Subcutaneous adipose tissue (tissue), 4 donors: ENCODE measurements around the gene ASAH2B. TPM values are rescaled to one million over a fixed set of nuclear protein-coding genes. Genes with fewer than 3 reads are reported as not detected.

Source experiments
- total RNA-seq, 4 donors: library from RNA; depleted of rRNA; stranded (reverse); fragments of >200 nt; gene quantifications; one replicate each; pipeline ENCODE4 v1.1.0, GENCODE V29; 2016
- TF ChIP-seq, protein P1 (sequence below): fragments of 450-650 bp; IDR thresholded peaks from one replicate; pipeline ENCODE4 v1.5.1; 2016; ENCODE audit warnings: low read depth, mild to moderate bottlenecking, control low read depth, antibody characterized with exemption, moderate library complexity

The ASAH2B gene
- total RNA-seq = 1 to 10 TPM in 3 of 4 donors, under 1 TPM in 1; 0.98 to 2.6 (median 1.1) TPM

DNA sequence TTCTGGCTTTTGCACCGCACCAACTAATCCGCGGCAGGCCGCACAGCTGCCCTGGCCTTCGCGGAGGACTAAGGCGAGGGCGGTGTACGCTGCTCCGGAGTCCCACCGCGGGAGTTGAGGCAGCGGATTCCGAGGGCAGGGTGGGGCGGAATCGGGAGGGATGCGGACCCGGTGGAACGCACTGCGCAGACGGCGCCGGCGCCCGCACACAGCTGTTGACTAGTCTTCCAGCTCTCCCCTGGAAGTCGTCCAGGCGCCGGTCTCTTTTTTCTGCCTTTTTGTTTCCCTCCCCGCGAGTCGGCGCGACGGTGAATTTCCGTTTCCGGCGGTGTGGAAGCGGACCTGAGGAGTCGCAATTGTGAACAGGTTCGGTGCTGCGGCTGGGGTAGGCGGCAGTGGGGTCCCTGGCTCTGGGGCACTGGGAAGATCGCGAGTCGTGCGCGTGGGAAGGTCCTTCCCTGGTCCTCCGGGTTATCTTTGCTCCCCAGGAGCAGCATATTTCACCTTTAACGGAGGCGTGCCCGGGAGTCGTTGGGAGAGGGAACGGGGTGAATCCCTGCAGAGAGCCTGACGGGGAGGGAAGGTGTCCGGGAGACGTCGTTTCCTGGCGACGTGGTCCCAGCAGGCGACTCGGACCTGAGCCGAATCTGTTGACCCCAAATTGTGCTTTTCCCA is at the start of gene ASAH2B:
Gene ASAH2B (plus strand): TSS at position 319 of the 675 bp plus-strand sequence. CDS start 5,195 bp downstream, outside the sequence.
- TF ChIP-seq, protein P1, sequence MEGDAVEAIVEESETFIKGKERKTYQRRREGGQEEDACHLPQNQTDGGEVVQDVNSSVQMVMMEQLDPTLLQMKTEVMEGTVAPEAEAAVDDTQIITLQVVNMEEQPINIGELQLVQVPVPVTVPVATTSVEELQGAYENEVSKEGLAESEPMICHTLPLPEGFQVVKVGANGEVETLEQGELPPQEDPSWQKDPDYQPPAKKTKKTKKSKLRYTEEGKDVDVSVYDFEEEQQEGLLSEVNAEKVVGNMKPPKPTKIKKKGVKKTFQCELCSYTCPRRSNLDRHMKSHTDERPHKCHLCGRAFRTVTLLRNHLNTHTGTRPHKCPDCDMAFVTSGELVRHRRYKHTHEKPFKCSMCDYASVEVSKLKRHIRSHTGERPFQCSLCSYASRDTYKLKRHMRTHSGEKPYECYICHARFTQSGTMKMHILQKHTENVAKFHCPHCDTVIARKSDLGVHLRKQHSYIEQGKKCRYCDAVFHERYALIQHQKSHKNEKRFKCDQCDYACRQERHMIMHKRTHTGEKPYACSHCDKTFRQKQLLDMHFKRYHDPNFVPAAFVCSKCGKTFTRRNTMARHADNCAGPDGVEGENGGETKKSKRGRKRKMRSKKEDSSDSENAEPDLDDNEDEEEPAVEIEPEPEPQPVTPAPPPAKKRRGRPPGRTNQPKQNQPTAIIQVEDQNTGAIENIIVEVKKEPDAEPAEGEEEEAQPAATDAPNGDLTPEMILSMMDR = no peak

DNA sequence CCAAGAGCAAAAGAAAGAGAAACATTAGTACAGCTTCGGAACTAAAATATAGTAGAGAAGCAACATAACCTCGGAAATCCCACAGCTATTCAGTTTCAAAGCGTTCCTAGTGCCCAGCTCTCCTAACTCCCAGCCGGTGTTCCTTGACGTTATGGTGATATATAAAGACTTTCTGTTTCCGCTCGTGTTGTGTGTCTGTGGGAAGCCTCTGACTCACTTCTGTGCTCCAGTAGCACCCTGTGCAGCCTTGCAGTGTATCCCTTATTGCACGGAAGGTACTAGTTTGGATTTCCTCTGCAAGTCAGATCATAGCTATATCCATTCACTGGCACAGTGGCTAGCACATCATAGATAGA is 535 bp downstream of the ASAH2B start:
- TF ChIP-seq, protein P1 = no peak

DNA sequence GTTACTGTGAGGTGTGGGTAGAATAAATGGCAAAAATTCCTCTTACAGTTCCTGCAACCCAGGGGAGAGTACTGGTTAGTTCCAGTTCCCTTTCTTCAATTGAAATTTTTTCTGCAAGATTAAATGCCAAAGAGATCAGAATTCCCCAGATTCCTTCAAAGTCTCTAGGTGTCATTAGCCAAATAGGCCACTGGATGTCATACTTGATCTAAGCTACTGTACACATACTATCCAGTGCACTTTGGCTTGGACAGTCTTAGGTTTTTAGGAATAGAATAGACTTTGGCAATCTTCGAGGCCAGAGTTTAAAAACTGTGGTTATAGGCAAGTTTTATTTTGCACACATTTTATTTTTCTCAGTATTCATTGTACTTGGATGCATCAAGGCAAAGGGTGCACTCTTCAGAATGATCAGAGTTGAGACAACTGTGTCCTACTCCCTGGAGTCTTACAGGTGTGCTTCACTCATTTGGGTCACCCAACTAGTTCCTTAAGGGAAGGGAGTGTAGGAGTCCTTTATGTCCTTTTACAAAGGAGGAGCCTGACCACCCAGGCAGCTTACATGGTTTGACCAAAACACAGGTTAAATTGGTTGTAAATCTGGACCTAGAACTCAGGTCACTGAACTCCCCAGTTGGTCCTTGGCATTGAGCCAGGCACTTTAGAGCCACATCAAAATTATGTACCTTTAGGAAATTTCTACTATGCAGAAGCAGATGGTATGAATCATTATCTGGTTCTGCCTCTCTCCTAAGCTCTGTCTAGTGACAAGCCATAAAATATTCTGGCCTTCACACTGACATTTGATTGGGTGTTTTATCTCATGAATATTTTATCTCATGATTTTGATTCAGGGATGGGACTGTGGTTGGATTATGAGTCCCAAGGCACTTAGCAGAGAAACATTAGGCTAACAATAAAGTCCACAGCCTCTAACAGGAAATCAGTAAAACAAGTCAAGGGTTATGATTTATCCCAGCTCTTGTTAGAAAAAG is 49.5 kb downstream of the ASAH2B start:
- TF ChIP-seq, protein P1 = no peak

DNA sequence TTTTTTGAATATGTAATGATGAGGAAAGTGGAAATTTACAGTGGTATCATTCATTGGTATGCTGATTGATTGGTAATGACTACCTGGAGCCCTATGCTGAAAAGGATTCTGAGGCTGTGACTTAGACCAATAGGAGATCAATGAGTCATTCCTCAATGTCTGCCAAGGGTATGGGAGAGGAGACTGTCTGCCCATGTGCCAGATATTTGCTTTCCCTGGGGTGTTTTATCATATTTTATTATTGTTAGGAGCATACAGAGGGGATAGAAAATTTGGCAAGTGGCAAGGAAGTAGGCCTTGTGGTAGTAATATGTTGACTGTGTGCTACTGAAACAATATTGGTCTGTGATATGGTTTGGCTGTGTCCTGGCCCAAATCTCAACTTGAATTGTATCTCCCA is 54.8 kb downstream of the ASAH2B start:
- TF ChIP-seq, protein P1 = no peak

DNA sequence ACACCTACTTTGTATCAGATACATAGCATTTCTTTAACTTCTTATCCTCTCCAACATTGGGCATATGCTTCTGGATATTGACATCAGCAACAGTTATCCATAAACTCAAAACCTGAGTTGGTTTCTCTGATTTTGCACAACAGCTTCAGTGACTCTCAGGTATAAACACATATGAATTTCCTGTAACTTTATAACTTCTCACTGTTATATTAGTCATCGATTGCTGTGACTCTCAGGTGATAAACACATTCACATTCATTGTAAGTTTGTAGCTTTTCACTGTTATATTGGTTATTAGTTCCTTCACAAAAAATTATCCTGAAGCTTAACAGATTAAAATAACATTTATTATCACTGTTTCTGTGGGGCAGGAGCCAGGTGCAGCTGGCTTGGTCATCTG is 57.0 kb downstream of the ASAH2B start:
- TF ChIP-seq, protein P1 = no peak

DNA sequence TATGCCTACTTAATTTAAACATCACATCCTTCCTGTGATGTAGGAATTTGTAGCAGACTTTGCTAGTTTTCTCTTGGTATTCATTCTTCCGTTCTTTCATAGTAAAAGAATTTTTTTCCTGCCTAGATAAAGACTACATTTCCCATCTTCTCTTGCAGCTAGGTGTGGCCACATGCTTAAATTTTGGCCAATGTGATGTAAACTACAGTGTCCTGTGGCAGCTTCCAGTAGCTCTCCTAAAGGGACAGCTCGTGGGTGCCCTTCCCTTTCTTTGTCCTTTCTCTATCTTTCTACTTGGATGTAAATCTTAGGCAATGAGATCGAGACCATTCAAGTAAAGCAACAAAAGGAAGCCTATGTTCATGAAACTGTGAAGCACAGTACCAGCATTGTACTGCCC is 58.6 kb downstream of the ASAH2B start:
- TF ChIP-seq, protein P1 = no peak

DNA sequence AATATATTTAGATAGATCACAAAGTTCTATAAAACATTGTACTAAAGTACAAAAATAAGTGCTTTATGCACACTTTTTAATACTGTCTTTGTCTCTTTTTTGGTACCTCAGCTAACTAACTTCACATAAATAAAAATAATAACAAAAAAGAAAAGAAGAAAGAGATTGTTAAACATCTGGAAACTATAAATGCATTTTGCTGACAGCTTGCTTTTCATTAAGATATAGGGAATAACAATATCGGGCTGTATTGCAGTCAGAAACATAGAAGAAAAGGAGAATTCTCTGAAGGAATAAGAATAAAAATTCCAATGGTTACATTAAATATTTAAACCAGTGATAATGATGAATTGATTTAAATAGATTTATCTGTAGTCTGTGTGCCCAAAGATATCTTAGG is 59.9 kb downstream of the ASAH2B start:
- TF ChIP-seq, protein P1 = no peak
